DOHH2 (cell line): ENCODE results near the gene POPDC2.

Experiments used
- CTCF ChIP-seq: fragments of 200-600 bp; sonication (generic); IDR thresholded peaks from one replicate; pipeline ENCODE4 v1.5.1; 2014; ENCODE audit warnings: antibody characterized with exemption, mild to moderate bottlenecking, low read depth, low read length; ENCODE audit not compliant: poor library complexity, severe bottlenecking
- EZH2phosphoT487 ChIP-seq: fragments of 200-600 bp; sonication (generic); IDR thresholded peaks from 2 replicates; pipeline ENCODE4 v1.6.1; 2017; ENCODE audit warnings: borderline replicate concordance, mild to moderate bottlenecking, antibody characterized with exemption, low read length, moderate library complexity, mixed read lengths

- TF ChIP-seq CTCF = no peak
- TF ChIP-seq EZH2phosphoT487 = no peak
Measured at GRCh38 chr3:119702530-119703527, 42.4 kb upstream of the POPDC2 start, which contains the start of gene CFAP91.
